Pulmonary artery endothelial cell (primary cell): ENCODE data around the gene NDOR1. TPM values are rescaled to one million over a fixed set of nuclear protein-coding genes. Genes with fewer than 3 reads are reported as not detected.

Experiments
- DNase-seq: peaks from one replicate; pipeline ENCODE4 v3.0.0-alpha.2; 2011; ENCODE audit warnings: low read depth, low spot score
- total RNA-seq: library from RNA; depleted of rRNA; stranded (reverse); fragments of >200 nt; gene quantifications from 2 replicates; pipeline ENCODE4 v1.2.3, GENCODE V29; 2014

NDOR1 gene
- 3.5 and 4.2 TPM in 2 replicates for total RNA-seq

- peak; percentile 46 for DNase-seq
Observed at GRCh38 chr9:137205126-137206069, at the start of gene NDOR1, which contains the start of gene TMEM203. NDOR1 (plus strand) TSS chr9:137205700; CDS start chr9:137205778, 78 bp downstream. TMEM203 (minus strand) TSS chr9:137205648; CDS start chr9:137205414, 234 bp downstream.

GRCh38 chr9:137156567-137157375 lies 48.7 kb upstream of the NDOR1 start:
- DNase-seq, result no peak

- DNase-seq, result no peak
Observed at GRCh38 chr9:137157618-137158415, 47.7 kb upstream of the NDOR1 start.

DNA sequence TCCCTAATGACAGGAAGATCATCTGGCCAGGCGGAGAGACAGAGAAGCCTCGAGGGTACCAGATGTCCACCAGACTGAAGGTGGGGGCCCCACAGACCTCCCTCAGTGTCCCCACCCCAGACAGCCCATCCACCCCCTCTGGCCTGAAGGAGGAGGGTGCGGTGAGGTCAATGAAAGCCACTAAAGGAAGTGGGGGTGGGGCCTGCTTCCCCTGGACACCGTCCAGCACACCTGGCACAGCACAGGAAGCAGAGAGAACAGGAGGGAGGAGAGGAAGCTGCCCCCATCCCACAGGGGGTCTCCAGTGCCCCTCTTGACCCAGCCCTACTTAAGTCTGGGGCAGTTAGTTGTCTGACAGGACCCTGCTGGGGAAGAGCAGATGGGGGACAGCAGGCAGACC lies 46.9 kb upstream of the NDOR1 start:
- DNase-seq, result no peak

DNA sequence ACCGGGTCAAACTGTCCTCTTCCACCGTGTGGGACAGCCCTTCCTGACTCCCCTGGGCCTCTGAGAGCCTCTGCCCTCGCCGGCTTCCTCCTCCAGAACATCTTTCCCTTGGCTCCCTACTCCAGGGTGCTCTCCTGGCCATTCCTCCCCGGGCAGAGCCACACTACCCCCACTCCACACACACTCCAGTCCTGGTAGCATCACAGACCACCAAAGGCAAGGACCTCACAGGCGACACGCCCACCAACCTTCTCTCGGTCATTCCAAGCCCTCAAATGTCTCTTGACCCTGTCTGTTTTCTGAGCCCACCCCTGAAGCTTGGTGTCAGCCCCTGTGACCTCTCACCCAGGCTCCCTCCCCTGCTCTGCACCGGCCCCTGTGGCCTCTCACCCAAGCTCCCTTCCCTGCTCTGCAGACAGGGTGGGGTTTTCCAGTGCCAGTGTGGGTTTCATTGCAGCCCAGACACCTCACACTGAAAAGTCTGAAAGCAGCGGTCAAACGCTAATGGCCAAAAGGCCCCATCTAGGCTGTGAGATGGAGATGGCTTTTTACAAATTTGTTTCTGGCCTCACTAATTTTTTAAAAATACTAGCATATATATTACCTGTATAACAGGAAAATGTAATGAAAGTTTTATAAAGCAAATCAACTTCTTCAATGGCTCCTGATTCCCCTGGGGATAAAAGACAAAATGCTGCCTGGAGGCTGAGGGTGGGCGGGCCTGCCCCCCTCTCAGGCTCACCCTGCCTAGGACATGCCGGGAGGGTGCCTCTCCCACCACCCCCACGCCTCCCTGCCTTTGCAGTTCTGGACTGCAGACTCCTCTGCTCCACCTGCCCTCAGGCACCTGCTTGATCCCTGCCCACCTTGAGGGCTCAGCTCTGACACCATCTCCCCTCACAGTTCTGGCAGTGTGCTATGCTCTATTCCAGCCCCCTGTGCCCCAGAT lies 46.1 kb upstream of the NDOR1 start:
- DNase-seq, result no peak

- no peak for DNase-seq
Observed at GRCh38 chr9:137160054-137160425, 45.5 kb upstream of the NDOR1 start.

GRCh38 chr9:137160716-137161557 lies 44.6 kb upstream of the NDOR1 start:
- no peak for DNase-seq

- DNase-seq, result no peak
Observed at GRCh38 chr9:137161558-137162486, 43.7 kb upstream of the NDOR1 start.

DNA sequence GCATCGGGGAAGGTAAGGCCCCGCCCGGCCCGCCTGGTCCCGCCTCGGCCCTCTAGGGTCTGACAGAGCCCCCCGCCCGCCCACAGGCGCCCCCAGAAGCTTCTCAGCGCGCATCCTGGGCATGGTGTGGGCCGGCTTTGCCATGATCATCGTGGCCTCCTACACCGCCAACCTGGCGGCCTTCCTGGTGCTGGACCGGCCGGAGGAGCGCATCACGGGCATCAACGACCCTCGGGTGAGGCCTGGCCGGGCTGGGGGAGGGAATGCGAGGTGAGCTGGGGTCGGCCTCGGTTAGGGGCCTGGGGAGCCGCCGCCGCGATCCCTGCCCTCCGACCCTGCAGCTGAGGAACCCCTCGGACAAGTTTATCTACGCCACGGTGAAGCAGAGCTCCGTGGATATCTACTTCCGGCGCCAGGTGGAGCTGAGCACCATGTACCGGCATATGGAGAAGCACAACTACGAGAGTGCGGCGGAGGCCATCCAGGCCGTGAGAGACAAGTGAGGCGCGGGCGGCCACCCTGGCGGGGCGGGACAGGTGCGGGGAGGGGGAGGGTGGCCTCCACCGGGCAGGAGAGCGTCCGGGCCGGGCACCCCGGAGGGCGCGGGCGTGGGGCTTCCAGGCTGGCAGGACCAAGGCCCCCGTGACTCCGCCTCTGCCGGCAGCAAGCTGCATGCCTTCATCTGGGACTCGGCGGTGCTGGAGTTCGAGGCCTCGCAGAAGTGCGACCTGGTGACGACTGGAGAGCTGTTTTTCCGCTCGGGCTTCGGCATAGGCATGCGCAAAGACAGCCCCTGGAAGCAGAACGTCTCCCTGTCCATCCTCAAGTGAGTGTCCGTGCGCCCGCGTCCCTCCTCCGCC lies 42.8 kb upstream of the NDOR1 start:
- DNase-seq, result no peak

DNA sequence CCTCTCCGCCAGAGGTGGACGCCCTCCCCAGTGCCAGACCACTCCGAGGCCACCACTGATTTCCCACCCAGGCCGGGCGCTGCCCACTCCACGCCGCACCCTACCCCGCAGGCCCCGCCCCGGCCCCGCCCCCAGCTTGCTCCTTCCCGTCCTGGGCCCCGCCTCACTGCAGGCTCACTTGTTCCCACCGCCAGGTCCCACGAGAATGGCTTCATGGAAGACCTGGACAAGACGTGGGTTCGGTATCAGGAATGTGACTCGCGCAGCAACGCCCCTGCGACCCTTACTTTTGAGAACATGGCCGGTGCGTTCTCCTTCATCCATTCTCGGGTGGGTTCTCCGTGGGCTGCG lies 42.2 kb upstream of the NDOR1 start:
- DNase-seq, result no peak

DNA sequence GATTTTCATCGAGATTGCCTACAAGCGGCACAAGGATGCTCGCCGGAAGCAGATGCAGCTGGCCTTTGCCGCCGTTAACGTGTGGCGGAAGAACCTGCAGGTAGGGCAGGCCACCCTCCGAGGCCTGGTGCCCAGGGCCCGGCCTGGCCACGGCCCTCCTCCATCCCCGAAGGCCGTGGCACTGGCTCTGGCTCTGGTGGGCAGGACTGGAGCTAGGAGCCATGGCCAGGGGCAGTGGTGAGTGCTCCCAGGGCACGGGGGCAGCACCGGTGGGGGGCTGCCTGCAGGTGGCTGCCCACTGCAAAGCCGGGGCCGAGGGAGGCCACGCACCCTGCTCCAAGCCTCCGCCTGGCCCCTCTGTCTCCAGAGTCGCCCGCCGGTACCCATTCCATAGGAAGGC lies 41.7 kb upstream of the NDOR1 start:
- DNase-seq, result no peak

DNA sequence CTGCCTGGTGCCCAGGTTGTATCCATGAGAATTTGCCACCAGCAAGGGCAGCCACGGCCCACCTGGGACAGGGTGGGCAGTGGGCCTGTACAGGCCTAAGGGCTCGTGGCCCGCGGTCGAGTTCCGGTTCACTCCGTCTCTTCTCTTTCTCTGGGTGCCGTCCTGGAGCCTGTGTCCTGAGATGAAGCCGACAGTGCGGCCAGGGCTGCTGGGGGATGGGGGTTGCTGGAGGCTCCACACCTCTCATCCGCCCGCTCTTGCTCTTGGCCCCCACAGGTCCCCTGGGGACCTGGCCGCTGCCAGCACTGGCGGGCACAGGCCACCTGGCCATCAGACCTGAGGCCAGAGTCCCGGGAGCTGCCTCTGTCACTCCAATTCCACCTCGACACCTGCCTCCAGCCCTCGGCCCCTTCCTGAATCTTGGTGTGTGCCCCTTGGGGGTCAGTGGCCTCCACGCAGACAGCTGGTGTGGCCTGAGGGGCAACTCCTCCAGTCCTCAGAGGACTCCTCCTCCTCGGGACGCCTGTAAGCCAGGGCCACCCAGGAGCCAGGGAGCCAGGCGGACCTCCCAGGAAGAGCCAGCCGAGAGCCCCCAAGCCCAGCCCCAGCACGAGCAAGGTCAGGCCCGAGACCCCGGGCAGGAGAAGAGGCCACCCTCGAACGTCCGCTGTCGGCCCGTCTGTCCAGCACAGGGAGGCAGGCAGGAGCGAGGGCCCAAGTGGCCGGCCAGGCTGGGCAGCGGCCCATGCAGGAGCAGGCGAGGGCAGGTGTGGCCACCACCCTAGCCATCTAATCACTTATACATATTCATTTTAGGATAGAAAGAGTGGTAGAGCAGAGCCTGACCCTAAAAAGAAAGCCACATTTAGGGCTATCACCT lies 40.9 kb upstream of the NDOR1 start:
- DNase-seq, result no peak

DNA sequence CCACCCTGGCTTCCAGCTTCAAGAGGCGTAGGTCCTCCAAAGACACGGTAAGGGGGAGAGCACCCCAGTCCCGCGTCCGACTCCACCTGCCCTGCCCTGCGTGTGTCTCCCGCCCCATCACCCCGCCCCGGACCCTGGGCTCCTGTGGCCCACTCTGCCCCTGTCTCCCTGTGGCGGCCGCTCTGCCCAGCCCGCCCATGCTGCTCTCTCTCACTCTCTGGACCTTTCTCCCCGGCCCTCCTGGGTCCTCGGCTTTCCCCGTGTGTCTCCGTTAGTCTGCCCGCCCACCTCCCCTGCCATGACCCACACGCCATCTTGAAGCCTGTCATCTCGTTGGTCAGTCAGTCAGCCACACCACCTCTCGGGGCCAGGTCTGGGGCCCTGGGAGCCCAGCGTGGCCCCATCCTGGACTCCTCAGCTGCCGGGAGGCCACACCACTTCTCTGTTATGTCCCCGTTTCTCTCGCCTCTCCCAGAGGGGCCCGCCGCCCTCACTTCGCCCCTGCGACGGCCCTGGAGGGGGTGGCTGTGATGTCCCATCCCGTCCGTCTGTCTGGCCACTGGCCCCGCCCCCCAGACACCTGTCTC lies 40.2 kb upstream of the NDOR1 start:
- DNase-seq, result no peak

DNA sequence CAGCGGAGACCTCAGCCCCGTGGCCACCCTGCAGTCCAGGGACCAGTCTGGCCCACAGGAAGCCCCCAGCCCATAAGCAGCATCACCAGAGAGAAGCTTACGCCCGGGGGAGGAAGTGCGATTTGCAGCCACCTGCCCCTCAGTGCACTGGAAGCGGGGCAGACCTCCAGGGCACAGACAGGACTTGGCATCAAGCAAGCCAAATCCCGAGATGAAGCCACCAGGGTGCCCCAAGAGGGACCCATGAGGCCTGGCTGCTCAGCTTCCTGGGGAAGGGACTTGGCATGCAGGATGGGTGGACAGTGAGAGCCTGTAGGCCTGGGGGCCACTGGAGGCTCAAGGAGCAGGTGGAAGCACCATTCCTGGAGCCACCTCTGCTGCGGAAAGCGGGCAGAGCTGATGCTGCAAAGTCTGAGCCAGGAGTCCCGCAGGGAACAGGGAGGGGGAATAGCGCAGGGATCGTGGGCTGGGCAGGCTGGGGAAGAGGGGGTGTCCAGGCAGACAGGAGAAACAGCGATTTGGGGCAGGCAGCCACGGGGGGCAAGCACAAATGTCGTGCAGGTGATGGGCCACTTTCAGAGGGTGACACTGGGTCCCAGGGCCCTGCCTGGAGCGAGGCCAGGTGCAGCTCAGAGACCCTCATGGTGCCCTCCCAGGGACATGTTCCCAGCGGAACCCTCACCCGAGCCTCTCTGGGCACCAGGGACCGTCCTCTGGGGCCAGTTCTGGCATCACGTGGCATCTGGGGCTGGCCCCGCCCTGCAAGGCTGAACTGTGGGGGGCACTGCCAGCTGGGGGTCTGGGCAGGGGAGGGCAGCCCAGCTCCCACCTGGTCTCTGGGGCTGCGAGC lies 38.9 kb upstream of the NDOR1 start:
- DNase-seq, result no peak

DNA sequence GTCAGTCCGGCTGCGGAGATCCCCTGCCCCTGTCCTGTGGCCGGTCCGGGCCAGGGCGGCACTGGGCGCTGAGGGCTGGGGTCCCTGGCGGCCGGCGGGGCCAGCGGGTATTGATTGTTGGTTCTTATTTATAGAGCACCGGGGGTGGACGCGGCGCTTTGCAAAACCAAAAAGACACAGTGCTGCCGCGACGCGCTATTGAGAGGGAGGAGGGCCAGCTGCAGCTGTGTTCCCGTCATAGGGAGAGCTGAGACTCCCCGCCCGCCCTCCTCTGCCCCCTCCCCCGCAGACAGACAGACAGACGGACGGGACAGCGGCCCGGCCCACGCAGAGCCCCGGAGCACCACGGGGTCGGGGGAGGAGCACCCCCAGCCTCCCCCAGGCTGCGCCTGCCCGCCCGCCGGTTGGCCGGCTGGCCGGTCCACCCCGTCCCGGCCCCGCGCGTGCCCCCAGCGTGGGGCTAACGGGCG lies 38.2 kb upstream of the NDOR1 start:
- DNase-seq, result no peak
